ENCODE data around the gene RTN4R.

RTN4R gene

GRCh38 chr22:20217563-20217962, 50.6 kb downstream of the RTN4R start:
- H3K4me3 ChIP-seq (replicated peaks; ENCODE audit: low read depth, low read length) = no peak overlapping the region
- DNase-seq (ENCODE audit: low read depth) = no peak
- no peak for TF ChIP-seq CTCF (IDR thresholded peaks at IDR 0.05; ENCODE audit: low read length, missing control alignments)

GRCh38 chr22:20216863-20217499, 51.1 kb downstream of the RTN4R start:
- no peak for TF ChIP-seq CTCF (IDR thresholded peaks at IDR 0.05; ENCODE audit: low read length, missing control alignments)
- no peak overlapping the region for H3K4me3 ChIP-seq (replicated peaks; ENCODE audit: low read depth, low read length)
- DNase-seq (ENCODE audit: low read depth) = no peak

DNA sequence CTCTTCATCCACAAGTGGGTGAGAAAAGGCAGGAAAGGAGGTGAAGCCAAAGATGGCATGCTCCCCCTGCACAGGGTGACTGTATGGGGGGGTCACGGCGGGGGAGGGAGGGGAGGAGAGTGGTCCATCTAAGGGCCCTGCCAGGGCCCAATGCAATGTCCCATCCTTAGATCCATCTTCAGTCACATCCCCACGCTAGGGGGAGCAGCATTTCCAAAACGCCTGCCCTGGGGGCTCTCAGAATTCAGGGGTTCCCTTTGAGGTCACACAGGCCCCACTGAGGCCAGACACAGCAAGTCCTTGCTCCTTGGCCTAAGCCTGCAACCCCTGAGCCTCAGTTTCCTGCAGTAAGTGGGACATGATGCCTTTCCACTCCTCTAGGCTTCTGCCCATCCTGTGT, 52.4 kb downstream of the RTN4R start:
- no peak overlapping the region for H3K4me3 ChIP-seq (replicated peaks; ENCODE audit: low read depth, low read length)
- TF ChIP-seq CTCF (IDR thresholded peaks at IDR 0.05; ENCODE audit: low read length, missing control alignments) = no peak
- DNase-seq (ENCODE audit: low read depth) = no peak

- no peak for TF ChIP-seq CTCF (IDR thresholded peaks at IDR 0.05; ENCODE audit: low read length, missing control alignments)
- H3K4me3 ChIP-seq (replicated peaks; ENCODE audit: low read depth, low read length) = no peak overlapping the region
- no peak for DNase-seq (ENCODE audit: low read depth)
Observed at GRCh38 chr22:20214853-20215252, 53.3 kb downstream of the RTN4R start.

DNA sequence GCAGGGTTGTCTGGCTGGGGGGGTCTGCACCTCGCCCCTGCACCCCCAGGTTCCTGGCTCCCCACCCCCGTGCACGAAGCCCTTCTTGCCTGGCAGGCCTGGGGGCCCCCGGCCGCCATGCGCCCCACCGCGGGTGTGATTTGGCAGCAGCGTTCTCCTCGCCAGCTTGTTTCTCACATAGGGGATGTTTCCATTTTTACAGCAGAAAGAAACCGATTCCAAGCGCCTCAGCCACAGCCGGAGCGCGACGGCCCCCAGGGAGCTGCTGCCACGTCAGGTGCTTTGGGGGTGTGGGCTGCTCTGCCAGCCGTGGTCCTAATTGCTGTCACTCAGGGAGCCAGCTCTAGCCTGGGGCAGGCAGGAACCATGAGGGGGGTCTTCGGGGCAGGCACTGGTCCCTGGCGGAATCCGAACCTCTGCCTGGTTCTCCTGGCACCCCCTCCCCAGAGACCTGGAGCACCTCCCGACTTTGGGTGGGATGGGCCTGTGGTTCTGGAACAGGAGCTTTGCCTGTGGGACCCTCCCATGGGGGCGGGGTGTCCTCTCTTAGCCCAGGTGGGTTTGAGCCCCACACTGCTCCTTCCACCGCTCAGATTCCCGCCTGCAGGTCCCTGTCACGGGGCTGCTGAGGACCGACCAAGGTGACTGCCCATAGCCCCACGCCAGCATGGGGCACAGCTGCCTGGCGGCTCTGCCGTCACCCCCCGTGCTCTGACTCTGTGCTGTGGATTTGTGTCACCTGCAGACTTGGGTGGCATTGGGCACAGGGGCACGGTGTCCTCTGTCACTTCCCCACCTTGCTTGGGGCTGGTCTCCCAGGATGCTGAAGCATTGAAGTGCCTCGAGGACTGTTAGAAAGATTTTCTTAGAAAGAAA, 54.0 kb downstream of the RTN4R start:
- no peak overlapping the region for H3K4me3 ChIP-seq (replicated peaks; ENCODE audit: low read depth, low read length)
- TF ChIP-seq CTCF (IDR thresholded peaks at IDR 0.05; ENCODE audit: low read length, missing control alignments) = no peak
- no peak for DNase-seq (ENCODE audit: low read depth)

DNA sequence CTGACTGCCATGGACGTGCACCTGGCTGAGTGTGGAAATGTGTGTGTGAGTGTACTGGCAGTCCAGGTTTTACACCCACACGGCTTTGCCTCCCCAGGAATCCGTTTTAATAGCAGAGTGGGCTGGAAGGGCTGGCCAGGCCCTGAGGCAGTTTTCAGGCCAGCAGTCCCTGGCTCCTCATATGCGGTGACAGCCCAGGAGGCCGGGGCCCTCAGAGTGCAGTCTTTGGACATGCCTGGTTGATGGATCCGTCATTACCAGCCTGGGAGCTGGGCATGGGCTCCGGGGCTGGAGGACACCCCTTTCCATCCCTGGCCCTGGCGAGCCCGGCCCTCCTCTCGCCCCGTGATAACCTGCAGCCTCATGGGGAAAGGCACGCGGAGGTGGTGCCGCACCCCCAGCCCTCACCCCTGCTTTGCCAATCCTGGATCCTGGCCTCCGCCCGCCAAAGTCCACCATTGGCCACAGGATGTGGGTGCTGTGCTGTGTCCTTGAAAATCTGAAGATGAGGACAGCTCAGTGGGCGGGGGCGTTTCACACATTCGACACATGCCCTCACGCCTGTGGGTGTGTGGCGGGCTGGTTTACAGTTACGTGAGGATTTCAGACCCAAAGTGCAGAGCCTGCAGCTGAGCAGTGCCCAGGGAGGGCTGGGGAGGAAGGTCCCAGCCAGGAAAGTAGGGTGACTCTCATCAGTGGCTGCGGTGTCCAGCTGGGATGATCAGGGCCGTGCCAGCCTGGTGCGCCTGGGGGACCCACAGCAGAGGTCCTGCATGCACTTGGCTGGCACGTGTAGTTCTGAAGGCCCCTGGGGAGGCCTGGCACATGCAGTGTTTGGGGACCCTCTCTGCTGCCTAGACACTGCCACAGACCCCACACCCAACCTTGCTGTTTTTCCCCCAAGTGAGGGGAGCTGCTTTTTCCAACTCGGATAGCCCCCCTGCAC, 55.1 kb downstream of the RTN4R start:
- no peak for TF ChIP-seq CTCF (IDR thresholded peaks at IDR 0.05; ENCODE audit: low read length, missing control alignments)
- DNase-seq (ENCODE audit: low read depth) = no peak
- H3K4me3 ChIP-seq (replicated peaks; ENCODE audit: low read depth, low read length) = no peak overlapping the region

Measured in fibroblast of pulmonary artery (primary cell).